ENCODE results near the gene FNDC11. TPM values are rescaled to one million over a fixed set of nuclear protein-coding genes. Genes with fewer than 3 reads are reported as not detected.
"Not testable (repeated sequence)": the region's sequence is repeated elsewhere in the genome, so short reads cannot be mapped to it uniquely, and the experiment has no call there.

Gene FNDC11
- total RNA-seq, 2 donors from 2014 or later, result 0.42 TPM; not detected in 1

- intact Hi-C loops (cut with DNase I, micrococcal nuclease), result no loop called here
- peak in 1 of 2 donors; percentile 14 for DNase-seq
- no peak for ATAC-seq
These were observed 6.8 kb upstream of the FNDC11 start for GRCh38 chr20:63546956-63547724.

GRCh38 chr20:63547725-63548480 lies 6.1 kb upstream of the FNDC11 start, which contains the start of gene SRMS:
Gene SRMS (minus strand): TSS chr20:63547749. CDS start chr20:63547463, 286 bp downstream.
- DNase-seq, result peak in 1 of 2 donors; percentile 34
- peak; percentile 33 for ATAC-seq
- intact Hi-C loops (cut with DNase I, micrococcal nuclease), result no loop called here

DNA sequence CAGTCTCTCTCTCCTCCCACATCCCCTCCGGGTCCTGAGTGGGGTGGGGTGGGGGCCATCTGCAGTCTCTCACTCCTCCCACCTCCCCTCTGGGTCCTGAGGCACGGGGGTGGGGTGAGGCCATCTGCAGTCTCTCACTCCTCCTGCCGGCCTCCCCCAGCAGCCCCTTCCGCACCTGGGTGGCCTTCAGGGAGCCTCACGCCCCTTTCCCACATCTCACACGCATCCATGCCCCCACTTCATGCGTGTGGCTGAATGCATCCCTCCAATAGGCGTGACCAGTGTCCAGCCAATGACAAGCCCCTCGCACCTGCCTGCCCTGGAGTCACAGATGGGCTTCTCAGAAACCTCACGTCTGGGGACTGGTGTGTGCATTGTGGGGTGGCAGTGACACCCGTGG lies 5.4 kb upstream of the FNDC11 start:
- intact Hi-C loops (cut with DNase I, micrococcal nuclease), result no loop called here

GRCh38 chr20:63549019-63549418 lies 4.9 kb upstream of the FNDC11 start:
- intact Hi-C loops (cut with DNase I, micrococcal nuclease), result no loop called here
- ATAC-seq (no peak), DNase-seq (no peak)

More for the DNA sequence above, 5.4 kb upstream of the FNDC11 start:
- ATAC-seq (no peak), DNase-seq (no peak)

DNA sequence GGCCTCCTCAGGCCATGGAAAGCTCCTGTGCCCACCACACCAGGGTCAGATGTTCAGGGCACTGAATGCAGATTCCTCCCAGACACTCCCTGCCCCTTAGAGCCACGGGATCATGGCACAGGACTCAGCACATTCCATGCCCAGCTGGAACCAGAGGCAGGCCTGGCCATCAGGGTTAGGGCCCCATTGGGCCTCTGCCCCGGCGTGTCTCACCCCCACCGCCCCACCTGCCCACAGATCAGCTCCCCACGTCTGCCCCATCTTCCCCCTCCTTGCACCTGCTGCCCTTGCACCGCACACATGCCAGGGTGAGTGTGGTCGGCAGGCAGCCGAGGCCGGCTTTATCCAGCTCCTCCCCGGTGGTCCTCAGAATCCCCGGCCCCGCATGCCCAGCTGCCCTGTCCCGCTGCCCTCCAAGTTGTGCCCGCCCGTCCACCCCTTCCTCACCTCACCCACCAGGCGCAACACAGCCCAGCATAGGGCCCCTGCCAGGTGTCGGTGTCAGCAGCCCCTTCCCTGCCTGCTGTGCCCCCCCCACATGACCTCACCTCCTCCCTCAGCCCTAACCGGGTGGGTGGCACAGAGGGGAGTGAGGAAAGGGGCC lies 4.2 kb upstream of the FNDC11 start:
- intact Hi-C loops (cut with DNase I, micrococcal nuclease), result loop anchor here in 1 of 2 donors (10.0 kb wide), 1 partner anchor 95 kb away; no protein-coding TSS in a partner anchor
- ATAC-seq (no peak), DNase-seq (no peak)

DNA sequence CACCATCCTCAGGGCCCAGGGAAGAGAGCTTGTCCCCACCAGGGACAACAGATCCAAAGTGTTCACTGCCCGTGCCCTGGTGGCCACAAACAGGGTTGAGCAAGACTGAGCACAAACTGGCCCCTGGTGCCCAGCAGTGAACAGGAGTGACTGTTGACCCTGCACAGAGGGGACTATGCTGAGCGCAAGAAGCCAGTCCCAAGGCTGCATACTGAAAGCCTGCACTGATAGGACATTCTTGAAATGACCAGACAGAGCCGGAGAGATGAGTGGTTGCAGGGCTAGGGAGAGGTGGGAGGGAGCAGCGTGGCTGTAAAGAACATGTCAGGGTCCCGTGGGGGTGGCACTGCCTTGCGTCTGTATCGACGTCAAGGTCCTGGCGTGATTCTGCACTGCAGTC lies 2.9 kb upstream of the FNDC11 start:
- DNase-seq (no peak), ATAC-seq (no peak)
- intact Hi-C loops (cut with DNase I, micrococcal nuclease), result loop anchor here in 1 of 2 donors (10.0 kb wide), 1 partner anchor 94 kb away; no protein-coding TSS in a partner anchor

DNA sequence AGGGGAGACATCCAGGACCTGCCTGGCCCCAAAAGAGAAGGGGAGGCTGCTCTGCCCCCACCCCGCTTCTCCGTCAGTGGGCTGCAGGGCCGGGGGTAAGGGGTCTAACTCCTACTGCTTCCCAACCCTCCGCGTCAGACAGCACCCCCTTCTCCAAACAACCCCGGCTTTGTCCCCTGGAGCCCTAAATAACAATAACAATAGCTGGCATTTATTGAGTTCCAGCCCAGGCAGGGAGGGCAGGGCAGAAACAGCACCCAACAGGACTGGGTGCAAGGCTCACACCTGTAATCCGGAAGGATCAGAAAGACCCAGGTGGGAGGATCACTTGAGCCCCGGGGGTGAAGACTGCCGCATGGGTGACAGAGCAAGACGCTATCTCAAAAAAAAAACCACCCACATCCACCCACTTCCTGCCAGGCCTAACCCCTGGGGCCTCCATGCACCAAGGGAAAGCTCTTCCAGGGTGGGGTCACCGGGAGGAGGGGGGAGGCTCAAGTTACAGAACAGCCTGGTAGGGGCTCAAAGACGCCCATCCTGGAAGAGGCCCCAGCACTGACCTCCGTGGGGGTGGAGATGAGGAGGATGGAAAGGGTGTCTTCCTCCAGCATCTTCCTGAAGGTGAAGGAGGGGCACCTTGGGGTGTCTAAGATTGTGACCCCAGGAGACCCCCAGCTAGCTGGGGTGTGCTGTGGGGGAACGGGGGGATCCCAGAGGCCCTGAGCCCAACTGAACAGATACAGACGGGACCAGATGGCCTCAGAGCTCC lies 1.3 kb upstream of the FNDC11 start:
- DNase-seq (no peak), ATAC-seq (no peak)
- intact Hi-C loops (cut with DNase I, micrococcal nuclease), result loop anchor here in 1 of 2 donors (10.0 kb wide), 1 partner anchor 92 kb away; no protein-coding TSS in a partner anchor

DNA sequence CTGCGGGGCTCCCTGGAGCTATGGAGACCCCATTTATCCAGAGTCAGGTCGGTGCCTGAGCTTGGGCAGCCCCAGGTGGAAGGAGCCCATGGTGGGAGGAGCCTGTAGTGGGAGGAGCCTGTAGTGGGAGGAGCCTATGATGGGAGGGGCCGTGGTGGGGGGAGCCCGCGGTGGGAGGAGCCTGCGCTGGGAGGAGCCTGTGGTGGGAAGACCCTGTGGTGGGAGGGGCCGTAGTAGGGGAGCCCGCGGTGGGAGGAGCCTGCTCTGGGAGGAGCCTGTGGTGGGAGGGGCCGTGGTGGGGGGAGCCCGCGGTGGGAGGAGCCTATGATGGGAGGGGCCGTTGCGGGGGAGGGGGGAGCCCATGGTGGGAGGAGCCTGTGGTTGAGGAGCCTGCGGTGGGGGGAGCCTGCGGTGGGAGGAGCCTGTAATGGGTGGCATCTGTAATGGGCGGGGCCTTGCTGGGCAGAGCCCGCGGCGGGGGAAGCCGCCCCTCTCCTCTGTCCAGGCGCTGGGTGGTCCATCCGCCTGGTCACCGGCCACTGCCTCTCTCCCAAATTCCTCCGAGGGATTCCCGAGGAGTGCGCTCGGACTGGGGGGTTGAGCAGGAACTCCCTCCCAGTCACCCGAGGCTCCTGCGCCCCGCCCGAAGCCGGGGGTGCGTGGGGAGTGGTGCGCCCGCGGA lies 567 bp upstream of the FNDC11 start:
- DNase-seq (peak; percentile 85 to 89), ATAC-seq (peak; percentile 80)
- intact Hi-C loops (cut with DNase I, micrococcal nuclease), result loop anchor here in 1 of 2 donors (10.0 kb wide), 1 partner anchor 91 kb away; no protein-coding TSS in a partner anchor

- intact Hi-C loops (cut with DNase I, micrococcal nuclease), result loop anchor here in 1 of 2 donors (10.0 kb wide), 1 partner anchor 90 kb away; no protein-coding TSS in a partner anchor
- DNase-seq (peak in 1 of 2 donors; percentile 18), ATAC-seq (peak; percentile 1)
These were observed 661 bp downstream of the FNDC11 start for GRCh38 chr20:63554361-63555278.

DNA sequence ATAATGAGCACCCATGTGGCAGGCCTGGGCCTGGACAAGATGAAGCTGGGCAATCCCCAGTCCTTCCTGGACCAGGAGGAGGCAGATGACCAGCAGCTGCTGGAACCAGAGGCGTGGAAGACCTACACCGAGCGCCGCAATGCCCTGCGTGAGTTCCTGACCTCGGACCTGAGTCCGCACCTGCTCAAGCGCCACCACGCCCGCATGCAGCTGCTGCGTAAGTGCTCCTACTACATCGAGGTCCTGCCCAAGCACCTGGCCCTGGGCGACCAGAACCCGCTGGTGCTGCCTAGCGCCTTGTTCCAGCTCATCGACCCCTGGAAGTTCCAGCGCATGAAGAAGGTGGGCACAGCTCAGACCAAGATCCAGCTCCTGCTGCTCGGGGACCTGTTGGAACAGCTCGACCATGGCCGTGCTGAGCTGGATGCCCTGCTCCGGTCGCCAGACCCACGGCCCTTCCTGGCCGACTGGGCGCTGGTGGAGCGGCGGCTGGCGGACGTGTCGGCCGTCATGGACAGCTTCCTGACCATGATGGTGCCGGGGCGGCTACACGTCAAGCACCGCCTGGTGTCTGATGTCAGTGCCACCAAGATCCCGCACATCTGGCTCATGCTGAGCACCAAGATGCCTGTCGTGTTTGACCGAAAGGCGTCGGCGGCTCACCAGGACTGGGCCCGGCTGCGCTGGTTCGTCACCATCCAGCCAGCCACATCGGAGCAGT lies 1.9 kb downstream of the FNDC11 start:
- intact Hi-C loops (cut with DNase I, micrococcal nuclease), result loop anchor here in 1 of 2 donors (10.0 kb wide), 1 partner anchor 89 kb away; no protein-coding TSS in a partner anchor
- ATAC-seq, result no peak

GRCh38 chr20:63556873-63557478 lies 3.0 kb downstream of the FNDC11 start:
- ATAC-seq (no peak), DNase-seq (no peak)
- intact Hi-C loops (cut with DNase I, micrococcal nuclease), result loop anchor here in 1 of 2 donors (10.0 kb wide), 1 partner anchor 88 kb away; no protein-coding TSS in a partner anchor

More for the DNA sequence above, 1.9 kb downstream of the FNDC11 start:
- DNase-seq, result peak in 1 of 2 donors; percentile 28

GRCh38 chr20:63557481-63557891 lies 3.5 kb downstream of the FNDC11 start:
- ATAC-seq (no peak), DNase-seq (no peak)
- intact Hi-C loops (cut with DNase I, micrococcal nuclease), result loop anchor here in 1 of 2 donors (10.0 kb wide), 1 partner anchor 87 kb away; no protein-coding TSS in a partner anchor

DNA sequence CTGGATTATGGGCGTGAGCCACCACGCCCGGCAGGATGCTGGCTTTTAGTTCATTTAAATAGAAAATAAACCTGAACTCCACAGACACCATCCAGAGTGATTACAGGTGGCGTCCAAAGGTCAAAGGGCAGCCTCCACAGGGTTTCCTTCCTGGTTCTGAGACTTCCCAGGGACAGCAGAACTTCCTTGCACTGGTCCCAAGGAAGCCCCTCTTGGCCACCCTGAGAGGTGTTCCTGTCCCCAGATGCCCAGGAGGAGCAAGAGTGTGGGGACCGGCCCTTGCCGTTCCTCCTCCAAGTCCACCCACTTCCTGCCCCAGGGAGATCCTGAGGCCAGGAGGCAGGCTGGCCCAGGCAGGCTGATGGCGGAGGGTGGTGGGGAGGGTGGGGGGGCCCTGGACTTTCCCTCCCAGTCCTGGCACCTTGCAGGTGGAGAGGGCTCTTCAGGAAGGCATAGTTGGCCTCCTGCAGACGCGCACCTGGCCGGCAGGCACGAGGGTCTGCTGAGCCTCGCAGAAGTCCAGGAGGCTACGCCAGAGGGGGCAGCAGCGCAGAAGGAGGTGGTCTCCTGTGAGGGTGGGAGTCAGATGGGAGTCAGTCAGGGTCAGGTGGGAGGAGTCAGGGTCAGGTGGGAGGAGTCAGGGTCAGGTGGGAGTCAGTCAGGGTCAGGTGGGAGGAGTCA lies 5.0 kb downstream of the FNDC11 start:
- ATAC-seq (peak; percentile 61), DNase-seq (peak in 1 of 2 donors; percentile 42)
- intact Hi-C loops (cut with DNase I, micrococcal nuclease), result loop anchor here in 1 of 2 donors (10.0 kb wide), 1 partner anchor 86 kb away; no protein-coding TSS in a partner anchor

- ATAC-seq, DNase-seq: not testable (repeated sequence)
- intact Hi-C loops (cut with DNase I, micrococcal nuclease), result loop anchor here in 1 of 2 donors (10.0 kb wide), 1 partner anchor 85 kb away; no protein-coding TSS in a partner anchor
These were observed 5.8 kb downstream of the FNDC11 start for GRCh38 chr20:63559485-63560332.

All from left colon (tissue), 2 donors.